Measurements from ENCODE around the gene POU2F2.

DNA sequence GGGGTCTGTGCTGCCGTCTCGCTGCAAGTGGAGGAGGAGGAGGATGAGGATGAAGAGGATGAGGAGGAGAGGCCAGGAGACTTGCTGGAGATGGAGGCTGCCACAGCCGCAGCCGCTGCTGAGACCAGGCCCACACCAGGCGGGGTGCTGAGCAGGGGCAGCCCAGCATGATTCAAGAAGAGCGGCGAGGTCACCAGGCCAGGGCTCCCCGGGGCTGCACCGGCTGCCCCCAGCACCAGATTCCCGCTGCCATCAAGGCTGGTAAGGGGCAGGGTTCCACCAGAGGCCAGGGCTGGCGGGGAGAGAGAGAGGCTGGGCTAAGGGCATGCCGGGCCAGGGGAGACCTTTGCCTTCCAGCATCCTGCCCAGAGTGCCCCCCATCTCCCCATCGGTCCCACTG is 40.9 kb downstream of the POU2F2 start:
- TF ChIP-seq ZNF232 (CRISPR knock-in tag; IDR thresholded peaks at IDR 0.05) (no peak), ELF4 (CRISPR knock-in tag; IDR thresholded peaks at IDR 0.05; ENCODE audit: low read depth) (no peak), ZNF263 (CRISPR knock-in tag; IDR thresholded peaks at IDR 0.05; ENCODE audit: low read depth) (no peak)
- TF ChIP-seq, protein P1, sequence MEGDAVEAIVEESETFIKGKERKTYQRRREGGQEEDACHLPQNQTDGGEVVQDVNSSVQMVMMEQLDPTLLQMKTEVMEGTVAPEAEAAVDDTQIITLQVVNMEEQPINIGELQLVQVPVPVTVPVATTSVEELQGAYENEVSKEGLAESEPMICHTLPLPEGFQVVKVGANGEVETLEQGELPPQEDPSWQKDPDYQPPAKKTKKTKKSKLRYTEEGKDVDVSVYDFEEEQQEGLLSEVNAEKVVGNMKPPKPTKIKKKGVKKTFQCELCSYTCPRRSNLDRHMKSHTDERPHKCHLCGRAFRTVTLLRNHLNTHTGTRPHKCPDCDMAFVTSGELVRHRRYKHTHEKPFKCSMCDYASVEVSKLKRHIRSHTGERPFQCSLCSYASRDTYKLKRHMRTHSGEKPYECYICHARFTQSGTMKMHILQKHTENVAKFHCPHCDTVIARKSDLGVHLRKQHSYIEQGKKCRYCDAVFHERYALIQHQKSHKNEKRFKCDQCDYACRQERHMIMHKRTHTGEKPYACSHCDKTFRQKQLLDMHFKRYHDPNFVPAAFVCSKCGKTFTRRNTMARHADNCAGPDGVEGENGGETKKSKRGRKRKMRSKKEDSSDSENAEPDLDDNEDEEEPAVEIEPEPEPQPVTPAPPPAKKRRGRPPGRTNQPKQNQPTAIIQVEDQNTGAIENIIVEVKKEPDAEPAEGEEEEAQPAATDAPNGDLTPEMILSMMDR (IDR thresholded peaks at IDR 0.05): no peak

Data from WTC11 (cell line).